A549 (cell line): ENCODE data around the gene GRIK4. TPM values are rescaled to one million over a fixed set of nuclear protein-coding genes. Genes with fewer than 3 reads are reported as not detected.
A peak's percentile ranks its signal among the peaks of the same experiment; 100 is the strongest.

Experiments used
- ATAC-seq, 2 experiments: fragments of 200-7000 bp in 1 of 2; fragments of >200 bp in 1 of 2; cut with Nextera tagmentation in 1 of 2; cut with Tn5 transposase in 1 of 2; 3 replicates each; pipeline versions ENCODE4 v1.8.0 to v1.9.1; 2018 to 2020; ENCODE audit warnings: mild to moderate bottlenecking in 1 of 2, moderate library complexity in 1 of 2
- CTCF ChIA-PET: fragments of 300-600 bp; sonication (Branson Sonifier 250); formaldehyde crosslinking; extraction: SDS; loops from one replicate; lab custom pipeline; 2021; ENCODE audit warnings: antibody characterized with exemption, inconsistent platforms; lab: Yijun Ruan, JAX
- POLR2A ChIA-PET: fragments of 350-600 bp; formaldehyde crosslinking; extraction: SDS; loops from one replicate; lab custom pipeline; 2021; ENCODE audit warnings: antibody characterized with exemption, inconsistent platforms; lab: Yijun Ruan, JAX
- DNase-seq, 2 experiments: peaks; one replicate each; pipeline versions ENCODE4 v3.0.0 to v3.0.0-alpha.2; 2011 to 2016; ENCODE audit warnings: low read depth in 1 of 2, low spot score in 1 of 2
- FAIRE-seq: peaks from 2 replicates; lab custom pipeline; 2011; peaks lifted over from hg19 to GRCh38; lab: Jason Lieb, UNC
- H3K27ac ChIP-seq, 2 experiments: fragments of >200 bp; sonication (Bioruptor Twin); formaldehyde crosslinking; 3 replicates each; pipeline ENCODE4 v1.5.1; 2016 to 2017
- H3K4me1 ChIP-seq: fragments of >200 bp; sonication (Bioruptor Twin); formaldehyde crosslinking; 3 replicates; pipeline ENCODE4 v1.6.1; 2016
- H3K4me2 ChIP-seq: fragments of >200 bp; sonication (Bioruptor Twin); formaldehyde crosslinking; 3 replicates; pipeline ENCODE4 v1.6.1; 2016
- H3K4me3 ChIP-seq: fragments of >200 bp; sonication (Bioruptor Twin); formaldehyde crosslinking; 3 replicates; pipeline ENCODE4 v1.5.1; 2016
- H3K9me3 ChIP-seq: fragments of >200 bp; sonication (Bioruptor Twin); formaldehyde crosslinking; 3 replicates; pipeline ENCODE4 v1.6.1; 2016
- CBX2 ChIP-seq: fragments of 200-600 bp; sonication (generic); IDR thresholded peaks from 2 replicates; pipeline ENCODE4 v1.6.1; 2016; ENCODE audit warnings: low read depth, mild to moderate bottlenecking, borderline replicate concordance
- CHD2 ChIP-seq: fragments of 150-350 bp; IDR thresholded peaks from 2 replicates; pipeline ENCODE4 v1.6.1; 2014; ENCODE audit warnings: low read length; ENCODE audit not compliant: partially characterized antibody
- CHD4 ChIP-seq: fragments of 200-600 bp; sonication (generic); IDR thresholded peaks from 2 replicates; pipeline ENCODE4 v1.6.1; 2016; ENCODE audit warnings: antibody characterized with exemption, mild to moderate bottlenecking, borderline replicate concordance
- EP300 ChIP-seq, 2 experiments: fragments of >200 bp; sonication (Bioruptor Twin); formaldehyde crosslinking; IDR thresholded peaks; 2 replicates in 1 of 2; 3 replicates in 1 of 2; pipeline ENCODE4 v1.6.1; 2016 to 2017
- ESRRA ChIP-seq: fragments of 150-350 bp; IDR thresholded peaks from 2 replicates; pipeline ENCODE4 v1.6.1; 2014; ENCODE audit warnings: mild to moderate bottlenecking, low read length, borderline replicate concordance
- HOXA7 ChIP-seq: fragments of 250-450 bp; sonication (Bioruptor Pico); IDR thresholded peaks from 2 replicates; pipeline ENCODE4 v1.5.0; 2020; ENCODE audit warnings: mild to moderate bottlenecking, moderate library complexity
- KDM1A ChIP-seq: fragments of 200-600 bp; sonication (generic); IDR thresholded peaks from 2 replicates; pipeline ENCODE4 v1.6.1; 2016; ENCODE audit warnings: low read depth, mild to moderate bottlenecking
- MAFK ChIP-seq: fragments of 450-650 bp; IDR thresholded peaks from 2 replicates; pipeline ENCODE4 v1.6.1; 2014; ENCODE audit not compliant: partially characterized antibody
- NR3C1 ChIP-seq: fragments of >200 bp; sonication (Bioruptor Twin); formaldehyde crosslinking; IDR thresholded peaks from 3 replicates; pipeline ENCODE4 v1.6.1; 2017
- RAD21 ChIP-seq, 2 experiments: fragments of >200 bp in 1 of 2; sonication (Bioruptor Twin) in 1 of 2; formaldehyde crosslinking in 1 of 2; IDR thresholded peaks in 1 of 2; conservative IDR thresholded peaks in 1 of 2; 2 replicates in 1 of 2; 3 replicates in 1 of 2; pipeline ENCODE4 v1.6.1; 2012 to 2018; ENCODE audit warnings: inconsistent platforms in 1 of 2
- REST ChIP-seq: fragments of 200-600 bp; sonication (generic); IDR thresholded peaks from 2 replicates; pipeline ENCODE4 v1.6.1; 2016; ENCODE audit warnings: antibody characterized with exemption, mild to moderate bottlenecking, moderate library complexity
- SREBF2 ChIP-seq: fragments of 450-650 bp; IDR thresholded peaks from 2 replicates; pipeline ENCODE4 v1.6.1; 2014; ENCODE audit warnings: mild to moderate bottlenecking, moderate library complexity
- ZC3H11A ChIP-seq: fragments of 450-650 bp; IDR thresholded peaks from 2 replicates; pipeline ENCODE4 v1.6.1; 2014; ENCODE audit warnings: antibody characterized with exemption, mild to moderate bottlenecking
- WGBS: methylation state at CpG from one replicate; pipeline ENCODE4 v1.1.6; 2017; ENCODE audit errors: missing lambda C conversion rate; 5-methylcytosine and 5-hydroxymethylcytosine counted together
- polyA plus RNA-seq, 4 experiments: library from polyadenylated mRNA; depleted of rRNA in 3 of 4; stranded (reverse); fragments of >200 nt; fragmentation: RNase III in 1 of 4; extraction: RNeasy Plus Mini Kit Qiagen cat#74134 plus additional on column Dnase treatment in 1 of 4; gene quantifications; 2 replicates in 3 of 4; 3 replicates in 1 of 4; pipeline ENCODE4 v1.2.3, GENCODE V29; 2011 to 2017
- TF ChIP-seq, protein P1 (sequence below): fragments of 150-350 bp; IDR thresholded peaks from 2 replicates; pipeline ENCODE4 v1.6.1; 2014; ENCODE audit warnings: low read depth, mild to moderate bottlenecking, low read length
- TF ChIP-seq, protein P2 (sequence below): fragments of 450-650 bp; IDR thresholded peaks from 2 replicates; pipeline ENCODE4 v1.6.1; 2014; ENCODE audit warnings: antibody characterized with exemption
- TF ChIP-seq, protein P3 (sequence below): fragments of >200 bp; sonication (Bioruptor Twin); formaldehyde crosslinking; IDR thresholded peaks from 3 replicates; pipeline ENCODE4 v1.6.1; 2016
- TF ChIP-seq, protein P4 (sequence below): IDR thresholded peaks from 2 replicates; pipeline ENCODE4 v1.6.1; 2012

The GRIK4 gene
- polyA plus RNA-seq, 2 of the 4 experiments (the other 2 are of a cell fraction), result 0.01 TPM; not detected in 1

DNA sequence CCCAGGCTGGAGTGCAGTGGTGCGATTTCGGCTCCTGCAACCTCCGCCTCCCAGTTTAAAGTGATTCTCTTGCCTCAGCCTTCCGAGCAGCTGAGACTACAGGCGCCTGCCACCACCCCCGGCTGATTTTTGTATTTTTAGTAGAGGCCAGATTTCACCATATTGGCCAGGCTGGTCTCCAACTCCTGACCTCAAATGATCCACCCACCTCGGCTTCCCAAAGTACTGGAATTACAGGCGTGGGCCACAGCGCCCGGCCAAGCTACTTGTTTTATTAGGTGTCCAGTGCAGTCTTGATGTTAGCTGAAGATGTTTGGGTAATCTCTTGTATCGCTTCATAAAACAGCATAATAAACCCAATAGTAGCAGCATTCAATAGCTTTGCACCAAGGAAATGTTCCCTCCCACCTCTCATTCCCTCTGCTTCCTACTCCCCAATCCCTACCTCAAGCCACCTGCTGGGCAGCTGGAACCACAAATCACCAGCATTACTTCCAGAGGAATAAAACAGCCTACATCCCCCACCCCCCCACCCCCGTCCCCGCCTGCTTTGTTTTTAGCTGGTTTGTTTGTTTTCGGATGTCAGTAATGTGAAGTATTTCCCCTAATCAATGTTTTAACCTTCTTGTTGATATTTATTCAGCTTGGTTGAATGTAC is 11.0 kb upstream of the GRIK4 start:
- TF ChIP-seq SREBF2 (no peak), CHD2 (no peak)
- TF ChIP-seq, protein P1, sequence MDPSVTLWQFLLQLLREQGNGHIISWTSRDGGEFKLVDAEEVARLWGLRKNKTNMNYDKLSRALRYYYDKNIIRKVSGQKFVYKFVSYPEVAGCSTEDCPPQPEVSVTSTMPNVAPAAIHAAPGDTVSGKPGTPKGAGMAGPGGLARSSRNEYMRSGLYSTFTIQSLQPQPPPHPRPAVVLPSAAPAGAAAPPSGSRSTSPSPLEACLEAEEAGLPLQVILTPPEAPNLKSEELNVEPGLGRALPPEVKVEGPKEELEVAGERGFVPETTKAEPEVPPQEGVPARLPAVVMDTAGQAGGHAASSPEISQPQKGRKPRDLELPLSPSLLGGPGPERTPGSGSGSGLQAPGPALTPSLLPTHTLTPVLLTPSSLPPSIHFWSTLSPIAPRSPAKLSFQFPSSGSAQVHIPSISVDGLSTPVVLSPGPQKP, result no peak
- H3K4me2 ChIP-seq, result no peak overlapping the region
- no peaks in the 10 kb centered on the region for H3K9me3 ChIP-seq
- 74% methylated on average over 13 of the region's 14 CpGs for WGBS
- no peak overlapping the region for H3K27ac ChIP-seq
- ChIA-PET POLR2A (no interaction called here), CTCF (interaction anchor here (0.6 to 2.7 kb wide), 5 partner anchors 8 to 165 kb away, joined by 3 to 18 read pairs (median 5); partner anchors contain the start of gene GRIK4)
- FAIRE-seq (no peak), DNase-seq (no peak), ATAC-seq (0 out of 6 replicates have a peak, but pooled peaks of 1 of the 2 experiments have one; percentile 54)
- no peaks in the 10 kb centered on the region for H3K4me1 ChIP-seq
- no peak overlapping the region for H3K4me3 ChIP-seq

DNA sequence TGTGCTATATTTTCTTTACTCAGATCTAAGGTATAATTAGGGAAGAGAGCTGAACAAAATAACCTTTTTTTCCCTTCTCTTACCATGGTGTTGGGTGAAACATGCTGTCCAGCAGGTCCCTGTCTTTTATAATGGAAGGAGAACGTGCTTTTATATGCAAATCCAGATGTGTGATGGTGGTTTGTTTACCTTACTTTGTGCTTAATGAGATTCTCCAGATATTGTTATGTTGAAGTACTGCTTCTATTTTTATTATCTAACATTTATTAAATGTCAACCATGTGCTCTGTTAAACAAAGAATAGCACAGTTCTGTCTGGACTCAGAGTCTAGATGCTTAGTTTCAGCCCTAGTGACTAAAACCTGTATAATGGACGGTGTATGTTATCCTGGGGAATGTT is 10.1 kb upstream of the GRIK4 start:
- ChIA-PET CTCF (interaction anchor here (0.9 to 2.7 kb wide), 3 partner anchors 9 to 184 kb away, joined by 4 to 18 read pairs (median 6); partner anchors contain the start of gene GRIK4), POLR2A (no interaction called here)
- ATAC-seq (no peak), FAIRE-seq (no peak), DNase-seq (no peak)
- WGBS, result 46% methylated on average over 2 of the region's 2 CpGs
- H3K4me1 ChIP-seq, result no peaks in the 10 kb centered on the region
- H3K27ac ChIP-seq, result no peak overlapping the region
- H3K4me2 ChIP-seq, result no peak overlapping the region
- no peak overlapping the region for H3K4me3 ChIP-seq
- H3K9me3 ChIP-seq, result no peaks in the 10 kb centered on the region
- TF ChIP-seq ZC3H11A (no peak), CHD4 (no peak), REST (no peak), ESRRA (no peak), NR3C1 (no peak), MAFK (no peak), RAD21 (conservative IDR thresholded peaks at IDR 0.05 in 1 of 2, IDR thresholded peaks at IDR 0.05 in 1 of 2) (no peak), KDM1A (no peak), EP300 (IDR thresholded peaks at IDR 0.05) (no peak), CBX2 (no peak), HOXA7 (CRISPR knock-in tag) (no peak)
- TF ChIP-seq, protein P2, sequence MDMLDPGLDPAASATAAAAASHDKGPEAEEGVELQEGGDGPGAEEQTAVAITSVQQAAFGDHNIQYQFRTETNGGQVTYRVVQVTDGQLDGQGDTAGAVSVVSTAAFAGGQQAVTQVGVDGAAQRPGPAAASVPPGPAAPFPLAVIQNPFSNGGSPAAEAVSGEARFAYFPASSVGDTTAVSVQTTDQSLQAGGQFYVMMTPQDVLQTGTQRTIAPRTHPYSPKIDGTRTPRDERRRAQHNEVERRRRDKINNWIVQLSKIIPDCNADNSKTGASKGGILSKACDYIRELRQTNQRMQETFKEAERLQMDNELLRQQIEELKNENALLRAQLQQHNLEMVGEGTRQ, result no peak
- TF ChIP-seq, protein P3, sequence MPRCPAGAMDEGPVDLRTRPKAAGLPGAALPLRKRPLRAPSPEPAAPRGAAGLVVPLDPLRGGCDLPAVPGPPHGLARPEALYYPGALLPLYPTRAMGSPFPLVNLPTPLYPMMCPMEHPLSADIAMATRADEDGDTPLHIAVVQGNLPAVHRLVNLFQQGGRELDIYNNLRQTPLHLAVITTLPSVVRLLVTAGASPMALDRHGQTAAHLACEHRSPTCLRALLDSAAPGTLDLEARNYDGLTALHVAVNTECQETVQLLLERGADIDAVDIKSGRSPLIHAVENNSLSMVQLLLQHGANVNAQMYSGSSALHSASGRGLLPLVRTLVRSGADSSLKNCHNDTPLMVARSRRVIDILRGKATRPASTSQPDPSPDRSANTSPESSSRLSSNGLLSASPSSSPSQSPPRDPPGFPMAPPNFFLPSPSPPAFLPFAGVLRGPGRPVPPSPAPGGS, result no peak
- TF ChIP-seq, protein P4, sequence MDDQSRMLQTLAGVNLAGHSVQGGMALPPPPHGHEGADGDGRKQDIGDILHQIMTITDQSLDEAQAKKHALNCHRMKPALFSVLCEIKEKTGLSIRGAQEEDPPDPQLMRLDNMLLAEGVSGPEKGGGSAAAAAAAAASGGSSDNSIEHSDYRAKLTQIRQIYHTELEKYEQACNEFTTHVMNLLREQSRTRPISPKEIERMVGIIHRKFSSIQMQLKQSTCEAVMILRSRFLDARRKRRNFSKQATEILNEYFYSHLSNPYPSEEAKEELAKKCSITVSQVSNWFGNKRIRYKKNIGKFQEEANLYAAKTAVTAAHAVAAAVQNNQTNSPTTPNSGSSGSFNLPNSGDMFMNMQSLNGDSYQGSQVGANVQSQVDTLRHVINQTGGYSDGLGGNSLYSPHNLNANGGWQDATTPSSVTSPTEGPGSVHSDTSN, result no peak
